LNCaP clone FGC (cell line): ENCODE measurements around the gene APBB2.

Experiments used
- DNase-seq: peaks from one replicate; pipeline ENCODE4 v3.0.0-alpha.2; 2011; ENCODE audit warnings: low read depth
- H3K4me3 ChIP-seq: 2 replicates; pipeline ENCODE4 v1.5.1; 2011; ENCODE audit warnings: mild to moderate bottlenecking, low read depth, low read length, control low read depth
- TF ChIP-seq, protein P1 (sequence below): IDR thresholded peaks from 2 replicates; pipeline ENCODE4 v1.5.1; 2012; ENCODE audit warnings: mild to moderate bottlenecking; ENCODE audit not compliant: control insufficient read depth, insufficient read depth; ENCODE audit errors: extremely low read depth

The APBB2 gene

DNA sequence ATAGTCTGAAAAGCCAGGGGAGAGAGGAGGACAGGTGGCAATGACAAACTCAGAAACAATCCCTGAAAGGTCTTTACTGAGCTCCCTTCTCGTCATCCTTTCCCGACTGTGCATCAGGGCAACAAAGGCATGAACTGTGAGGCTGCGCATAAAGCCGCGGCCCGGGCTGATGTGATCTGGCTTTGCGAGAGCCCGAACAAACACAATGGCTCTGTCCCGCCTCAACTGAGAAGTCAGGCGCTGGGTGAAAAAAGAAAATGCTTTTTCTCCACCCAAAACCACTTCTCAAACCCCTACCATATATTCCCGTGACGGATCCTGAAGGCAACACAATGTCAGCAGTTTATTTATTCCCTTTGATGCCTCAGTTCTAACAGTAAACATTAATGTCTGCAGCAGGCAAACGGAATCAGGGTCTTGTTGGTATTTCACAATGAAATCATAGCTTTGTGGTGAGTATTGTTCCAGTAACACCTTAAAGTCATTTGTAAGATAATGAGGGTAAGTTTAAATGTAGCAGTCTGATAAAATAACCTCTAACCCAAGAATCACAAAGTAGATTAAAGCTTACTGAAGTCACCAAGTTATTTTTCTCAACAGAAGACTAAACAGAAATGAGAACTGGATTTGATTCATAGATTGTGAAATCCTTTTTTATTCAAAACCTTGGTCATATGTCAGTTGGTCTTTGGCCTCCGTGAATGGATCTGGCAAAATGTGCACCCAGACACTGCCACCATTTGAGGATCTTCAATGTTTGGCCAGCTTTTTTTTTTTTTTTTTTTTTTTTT is 67.4 kb downstream of the APBB2 start:
- TF ChIP-seq, protein P1, sequence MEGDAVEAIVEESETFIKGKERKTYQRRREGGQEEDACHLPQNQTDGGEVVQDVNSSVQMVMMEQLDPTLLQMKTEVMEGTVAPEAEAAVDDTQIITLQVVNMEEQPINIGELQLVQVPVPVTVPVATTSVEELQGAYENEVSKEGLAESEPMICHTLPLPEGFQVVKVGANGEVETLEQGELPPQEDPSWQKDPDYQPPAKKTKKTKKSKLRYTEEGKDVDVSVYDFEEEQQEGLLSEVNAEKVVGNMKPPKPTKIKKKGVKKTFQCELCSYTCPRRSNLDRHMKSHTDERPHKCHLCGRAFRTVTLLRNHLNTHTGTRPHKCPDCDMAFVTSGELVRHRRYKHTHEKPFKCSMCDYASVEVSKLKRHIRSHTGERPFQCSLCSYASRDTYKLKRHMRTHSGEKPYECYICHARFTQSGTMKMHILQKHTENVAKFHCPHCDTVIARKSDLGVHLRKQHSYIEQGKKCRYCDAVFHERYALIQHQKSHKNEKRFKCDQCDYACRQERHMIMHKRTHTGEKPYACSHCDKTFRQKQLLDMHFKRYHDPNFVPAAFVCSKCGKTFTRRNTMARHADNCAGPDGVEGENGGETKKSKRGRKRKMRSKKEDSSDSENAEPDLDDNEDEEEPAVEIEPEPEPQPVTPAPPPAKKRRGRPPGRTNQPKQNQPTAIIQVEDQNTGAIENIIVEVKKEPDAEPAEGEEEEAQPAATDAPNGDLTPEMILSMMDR = no peak
- no peak for DNase-seq
- no peak overlapping the region for H3K4me3 ChIP-seq

DNA sequence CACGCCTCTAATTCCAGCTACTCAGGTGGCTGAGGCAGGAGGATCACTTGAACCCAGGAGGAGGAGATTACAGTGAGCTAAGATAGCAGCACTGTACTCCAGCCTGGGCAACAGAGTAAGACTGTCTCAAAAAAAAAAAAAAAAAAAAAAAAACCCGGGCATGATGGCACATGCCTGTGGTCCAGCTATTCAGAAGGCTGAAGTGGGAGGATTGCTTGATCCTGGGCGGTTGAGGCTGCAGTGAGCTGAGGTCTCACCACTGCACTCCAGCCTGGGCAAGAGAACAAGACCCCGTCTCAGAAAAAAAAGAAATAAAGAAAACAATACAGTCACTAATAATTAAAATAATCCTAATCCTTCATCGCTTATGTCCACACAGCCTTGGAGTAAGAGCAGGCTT is 68.1 kb downstream of the APBB2 start:
- TF ChIP-seq, protein P1 = no peak
- DNase-seq = no peak

DNA sequence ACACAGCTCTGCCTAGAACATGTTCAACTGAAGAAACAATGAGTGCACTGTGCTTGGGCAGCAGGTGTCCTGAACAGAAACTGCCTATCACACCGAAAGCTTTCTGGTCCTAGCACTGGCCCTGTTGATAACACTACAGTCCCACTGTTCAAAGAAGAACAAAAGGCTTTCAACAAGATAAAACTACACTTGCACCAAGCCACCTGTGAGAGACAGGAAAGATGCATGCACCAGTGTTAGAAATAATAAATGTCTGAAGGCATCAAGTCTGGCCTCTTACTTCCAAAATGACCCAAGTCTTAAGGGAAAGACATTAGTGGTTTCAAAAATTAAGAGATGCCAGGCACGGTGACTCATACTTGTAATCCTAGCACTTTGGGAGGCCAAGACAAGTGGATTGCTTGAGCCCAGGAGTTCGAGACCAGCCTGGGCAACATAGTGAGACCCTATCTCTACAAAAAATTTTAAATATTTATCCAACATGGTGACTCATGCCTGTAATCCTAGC is 68.7 kb downstream of the APBB2 start:
- TF ChIP-seq, protein P1 = no peak
- no peak overlapping the region for H3K4me3 ChIP-seq
- no peak for DNase-seq

More for the DNA sequence above, 68.1 kb downstream of the APBB2 start:
- no peak overlapping the region for H3K4me3 ChIP-seq

GRCh38 chr4:41144812-41145211 is 69.5 kb downstream of the APBB2 start:
- no peak for DNase-seq
- TF ChIP-seq, protein P1 = no peak
- no peak overlapping the region for H3K4me3 ChIP-seq

DNA sequence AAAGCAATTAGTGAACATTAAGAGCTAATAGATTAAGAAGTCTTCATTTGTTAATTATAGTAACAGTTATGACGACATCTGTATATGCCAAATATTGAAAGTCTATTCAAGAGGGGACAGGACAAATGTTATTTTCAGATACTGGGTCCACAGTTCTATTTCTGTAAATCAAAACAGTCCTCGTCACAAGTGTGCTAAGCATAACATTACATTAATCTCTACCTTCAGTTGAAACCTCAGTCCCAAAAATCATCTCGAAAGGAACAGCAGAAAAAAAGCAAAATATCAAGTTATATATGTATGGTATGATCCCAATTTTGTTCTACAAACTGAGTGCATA is 70.3 kb downstream of the APBB2 start:
- H3K4me3 ChIP-seq = no peak overlapping the region
- DNase-seq = no peak
- TF ChIP-seq, protein P1 = no peak

GRCh38 chr4:41143311-41144039 is 70.9 kb downstream of the APBB2 start:
- TF ChIP-seq, protein P1 = no peak
- H3K4me3 ChIP-seq = no peak overlapping the region
- no peak for DNase-seq
